GM19025 (cell line): ENCODE results near the gene UPF3A.
"Not testable (repeated sequence)": the region's sequence is repeated elsewhere in the genome, so short reads cannot be mapped to it uniquely, and the experiment has no call there.

Source experiments
- ATAC-seq: cut with Tn5 transposase; IDR thresholded peaks from one replicate; pipeline ENCODE4 v1.9.1; 2021; ENCODE audit warnings: mild to moderate bottlenecking, low read depth, moderate library complexity; ENCODE audit not compliant: unreplicated experiment

The UPF3A gene

GRCh38 chr13:114328595-114328994, 47.2 kb downstream of the UPF3A start:
- no peak for ATAC-seq

DNA sequence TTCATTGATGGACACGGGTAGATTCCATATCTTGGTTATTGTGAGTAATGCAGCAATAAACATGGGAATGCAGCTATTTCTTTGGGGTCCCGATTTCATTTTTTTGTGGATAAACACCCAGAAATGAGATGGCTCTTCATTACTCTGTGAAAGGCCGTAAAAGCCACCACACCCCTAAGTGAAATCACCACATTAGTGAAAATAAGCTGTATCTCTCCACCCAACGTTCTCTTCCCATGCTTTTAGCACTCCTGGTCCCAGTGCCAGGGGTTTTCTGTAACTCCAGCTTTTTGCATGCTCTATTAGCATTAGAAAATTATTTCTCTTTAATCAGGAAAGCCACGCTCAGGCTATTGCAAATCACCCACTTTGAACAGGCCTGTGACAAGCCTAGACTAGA, 48.7 kb downstream of the UPF3A start:
- no peak for ATAC-seq

- ATAC-seq = not testable (repeated sequence)
Observed at GRCh38 chr13:114333881-114334280, 52.5 kb downstream of the UPF3A start.

DNA sequence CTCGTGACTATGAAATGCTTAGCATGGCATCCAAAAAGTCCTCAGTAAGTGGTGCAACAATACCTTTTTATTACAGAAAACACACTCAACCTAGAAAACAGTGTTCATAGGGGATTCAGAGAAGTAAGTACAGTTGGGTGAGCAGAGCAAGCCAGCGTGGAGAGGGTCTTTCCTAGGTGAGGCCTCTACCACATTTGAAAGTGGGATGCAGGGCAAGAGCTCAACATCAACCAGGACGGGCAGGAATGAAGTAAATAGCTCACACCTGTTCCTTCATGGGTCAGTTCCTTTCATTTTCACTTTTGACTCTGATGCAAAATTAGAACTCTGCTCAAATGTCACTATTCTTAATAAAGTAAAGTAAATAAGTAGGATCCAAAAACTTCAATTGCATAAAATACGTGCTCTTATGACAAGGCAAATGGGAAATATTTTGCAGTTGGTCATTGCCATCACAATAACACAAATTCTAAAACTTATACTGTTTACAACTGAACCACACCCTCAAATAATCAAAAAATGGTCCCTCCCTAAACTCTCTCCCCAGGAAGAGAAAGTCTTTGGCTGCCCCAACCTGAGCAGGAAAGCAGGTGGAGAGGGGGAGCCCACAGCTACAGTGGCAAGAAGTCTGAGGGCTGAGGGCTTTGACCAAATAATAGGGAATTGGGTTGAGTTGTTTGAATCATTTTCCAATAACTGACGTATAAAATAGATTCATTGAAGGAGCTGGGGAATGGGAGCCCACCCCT, 53.1 kb downstream of the UPF3A start:
- ATAC-seq = no peak

DNA sequence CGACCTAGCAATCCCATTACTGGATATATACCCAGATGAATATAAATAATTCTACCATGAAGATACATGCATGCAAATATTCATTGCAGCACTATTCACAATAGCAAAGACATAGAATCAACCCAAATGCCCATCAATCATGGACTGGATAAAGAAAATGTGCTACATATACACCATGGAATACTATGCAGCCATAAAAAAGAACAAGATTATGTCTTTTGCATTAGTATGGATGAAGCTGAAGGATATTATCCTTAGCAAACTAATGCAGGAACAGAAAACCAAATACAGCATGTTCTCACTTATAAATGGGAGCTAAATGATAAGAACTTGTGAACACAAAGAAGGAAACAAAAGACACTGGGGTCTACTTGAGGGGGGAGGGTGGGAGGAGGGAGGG, 55.1 kb downstream of the UPF3A start:
- ATAC-seq = not testable (repeated sequence)

GRCh38 chr13:114338959-114339358, 57.6 kb downstream of the UPF3A start:
- ATAC-seq = no peak

DNA sequence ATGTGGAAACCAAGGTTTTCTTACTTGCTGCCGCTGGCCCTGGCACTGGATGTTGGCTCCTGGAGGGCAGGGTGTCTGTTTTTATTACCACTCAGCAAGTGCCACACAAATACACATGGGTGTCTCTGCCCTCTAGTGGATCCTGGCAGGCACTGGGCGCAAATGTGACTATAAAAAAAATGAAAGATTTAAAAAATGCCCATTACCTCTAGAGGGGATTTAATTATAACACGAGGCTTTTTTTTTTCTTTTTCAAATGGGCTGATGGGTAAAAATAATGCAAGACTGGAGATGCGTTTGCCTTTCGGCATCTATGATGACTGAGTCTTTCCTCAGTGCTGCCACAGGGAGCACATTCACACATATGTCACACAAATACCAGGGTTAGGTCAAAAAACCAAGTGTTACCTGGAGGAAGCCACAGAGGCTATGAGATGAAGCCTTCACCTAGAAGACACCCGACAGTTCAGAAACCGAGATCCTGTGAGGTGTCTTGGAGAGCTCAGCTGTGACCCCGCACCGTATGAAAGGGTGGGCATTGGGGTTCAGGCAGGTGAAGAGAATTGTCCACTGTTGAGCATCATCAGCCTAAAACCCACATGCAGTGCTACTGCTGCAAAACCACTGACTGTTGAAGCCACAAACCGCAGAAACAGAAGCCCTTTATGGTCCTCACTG, 58.6 kb downstream of the UPF3A start:
- ATAC-seq = no peak

DNA sequence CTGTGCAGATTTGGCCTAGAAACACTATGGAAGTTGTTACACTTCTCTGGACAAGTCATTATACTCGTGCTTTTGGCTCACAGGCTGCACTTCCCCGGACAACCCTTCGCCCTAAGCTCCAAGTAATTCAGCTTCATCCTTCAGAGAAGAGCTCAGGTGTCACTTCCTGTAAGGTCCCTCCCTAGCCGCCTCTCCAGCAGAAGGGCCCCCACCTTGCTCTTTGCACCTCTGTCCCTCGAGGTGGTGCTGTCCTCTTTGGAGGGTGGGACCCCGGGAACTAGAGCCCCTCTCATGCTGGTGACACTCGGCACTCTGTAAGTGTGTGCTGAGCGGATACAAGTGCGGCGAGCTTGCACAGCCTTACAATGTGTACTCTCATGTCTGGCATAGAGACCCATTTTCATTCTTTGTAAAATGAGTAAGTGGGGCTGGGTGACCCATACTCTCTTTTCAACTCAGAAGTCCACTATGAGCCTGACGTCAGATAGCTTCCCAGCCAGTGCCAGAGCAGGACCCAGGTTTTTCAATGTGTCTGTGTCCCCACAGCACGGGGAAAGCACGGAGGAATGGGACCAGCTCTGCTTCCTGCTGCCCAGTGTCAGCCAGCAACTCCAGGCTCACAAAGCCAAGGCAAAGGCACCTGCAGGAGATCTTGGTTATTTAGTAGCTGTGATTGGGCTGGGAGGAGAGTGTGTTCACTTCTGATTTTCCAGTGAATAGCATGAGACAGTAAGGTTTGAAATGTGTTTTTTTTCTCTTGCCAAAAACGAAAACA, 59.8 kb downstream of the UPF3A start:
- no peak for ATAC-seq

DNA sequence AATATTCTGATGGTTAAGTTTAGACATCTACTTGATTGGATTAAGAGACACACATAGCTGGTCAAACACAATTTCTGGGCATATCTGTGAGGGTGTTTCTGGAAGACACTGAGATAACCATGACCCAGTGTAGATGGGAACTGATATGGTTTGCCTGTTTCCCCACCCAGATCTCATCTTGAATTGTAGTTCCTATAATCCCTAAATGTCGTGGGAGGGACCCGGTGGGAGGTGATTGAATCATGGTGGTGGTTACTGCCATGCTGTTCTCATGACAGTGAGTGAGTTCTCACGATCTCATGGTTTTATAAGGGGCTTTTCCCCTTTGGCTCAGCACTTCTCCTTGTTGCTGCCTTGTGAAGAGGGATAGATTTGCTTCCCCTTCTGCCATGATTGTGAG, 65.9 kb downstream of the UPF3A start:
- ATAC-seq = not testable (repeated sequence)

DNA sequence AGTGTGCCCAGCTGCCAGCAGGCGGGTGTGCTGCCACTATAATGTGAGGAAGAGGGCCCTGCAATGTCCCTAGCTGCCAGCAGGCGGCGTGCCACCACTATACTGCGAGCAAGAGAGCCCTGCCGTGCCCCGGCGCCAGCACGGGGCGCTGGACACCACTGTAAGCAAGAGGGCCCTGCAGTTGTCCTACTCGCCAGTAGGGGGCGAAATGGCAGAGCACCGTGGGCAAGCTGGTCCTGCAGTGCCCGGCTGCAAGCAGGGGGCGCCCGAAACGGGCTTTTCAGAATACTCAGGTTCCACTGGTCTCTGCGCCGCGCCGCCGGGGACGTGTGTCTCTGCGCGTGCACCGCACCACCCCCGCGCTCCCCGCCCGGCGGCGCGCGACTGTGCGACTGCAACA, 71.4 kb downstream of the UPF3A start:
- not testable (repeated sequence) for ATAC-seq

DNA sequence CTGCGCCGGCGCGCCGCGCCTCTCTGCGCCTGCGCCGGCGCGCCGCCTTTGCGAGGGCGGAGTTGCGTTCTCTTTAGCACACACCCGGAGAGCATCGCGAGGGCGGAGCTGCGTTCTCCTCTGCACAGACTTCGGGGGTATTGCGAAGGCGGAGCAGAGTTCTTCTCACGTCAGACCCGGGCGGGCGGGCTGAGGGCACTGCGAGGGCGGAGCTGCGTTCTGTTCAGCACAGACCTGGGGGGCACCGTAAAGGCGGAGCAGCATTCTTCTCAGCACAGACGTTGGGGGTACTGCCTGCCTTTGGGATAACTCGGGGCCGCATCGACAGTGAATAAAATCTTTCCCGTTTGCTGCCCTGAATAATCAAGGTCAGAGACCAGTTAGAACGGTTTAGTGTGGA, 72.0 kb downstream of the UPF3A start:
- ATAC-seq = not testable (repeated sequence)
